ENCODE data around the gene UNG. TPM values are rescaled to one million over a fixed set of nuclear protein-coding genes. Genes with fewer than 3 reads are reported as not detected.
A peak's percentile ranks its signal among the peaks of the same experiment; 100 is the strongest.

UNG gene
- total and polyA plus RNA-seq, 5 donors from 2014 or later = 8.9 to 42.2 (median 33.0) TPM

- H3K4me3 Mint-ChIP-seq = peak overlapping the region in 3 of 4 donors; percentile 8 to 96 (median 62)
- no peak for ATAC-seq (ENCODE audit: low read depth in 2 of 2)
- no peaks in the 10 kb centered on the region for H3K9me3 Mint-ChIP-seq
These were observed 42.9 kb upstream of the UNG start for GRCh38 chr12:109054520-109054919.

DNA sequence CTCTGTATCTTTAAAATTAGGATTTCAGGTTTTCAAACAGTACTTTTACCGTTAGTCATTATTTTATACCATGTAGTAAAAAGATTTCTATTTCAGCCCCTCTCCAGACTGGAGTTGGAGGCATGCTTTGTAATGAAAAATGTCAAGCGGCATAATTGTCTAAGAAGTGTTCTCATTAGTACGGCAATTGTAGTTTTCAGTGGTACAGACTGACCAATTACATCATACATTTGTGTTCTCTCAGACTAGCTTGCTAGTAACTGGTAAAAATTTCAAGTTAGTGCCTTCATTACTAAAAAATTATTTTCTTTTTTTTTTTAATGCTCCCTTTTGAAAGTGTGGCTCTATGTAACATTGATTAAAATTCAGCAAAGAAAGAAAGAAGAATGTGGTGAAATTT is 40.5 kb upstream of the UNG start:
- ATAC-seq (ENCODE audit: low read depth in 2 of 2) (no peak), DNase-seq (no peak)
- peaks cover 9 to 22% (median 11%) of the 10 kb centered on the region in 4 donors for H3K4me1 Mint-ChIP-seq
- Histone ChIP-seq H3K4me3 (ENCODE audit: low read depth, low read length) (no peak overlapping the region), H3K9me3 (ENCODE audit: control insufficient read depth in 2 of 2, low read length in 2 of 2) (no peaks in the 10 kb centered on the region), H3K27me3 (ENCODE audit: control insufficient read depth, insufficient read depth, low read length) (no peaks in the 10 kb centered on the region), H3K27ac (ENCODE audit: insufficient read depth, low read length, poor library complexity, severe bottlenecking) (no peak overlapping the region), H3K4me1 (ENCODE audit: control insufficient read depth, insufficient read depth, low read length, poor library complexity, severe bottlenecking) (peaks cover 19% of the 10 kb centered on the region), H3K36me3 (ENCODE audit: control insufficient read depth, insufficient read depth, low read length) (peaks cover 4% of the 10 kb centered on the region)
- H3K9me3 Mint-ChIP-seq = no peaks in the 10 kb centered on the region
- peaks cover 25% of the 10 kb centered on the region for H3K36me3 Mint-ChIP-seq
- no peaks in the 10 kb centered on the region for H3K27me3 Mint-ChIP-seq
- H3K27ac Mint-ChIP-seq = no peak overlapping the region
- peak overlapping the region in 1 of 4 donors; percentile 9 for H3K4me3 Mint-ChIP-seq

More at GRCh38 chr12:109054520-109054919, 42.9 kb upstream of the UNG start:
- H3K27ac ChIP-seq (ENCODE audit: insufficient read depth, low read length, poor library complexity, severe bottlenecking) = peak overlapping the region; percentile 86
- H3K27me3 ChIP-seq (ENCODE audit: control insufficient read depth, insufficient read depth, low read length) = no peaks in the 10 kb centered on the region
- peak overlapping the region; percentile 97 for H3K4me3 ChIP-seq (ENCODE audit: low read depth, low read length)
- no peaks in the 10 kb centered on the region for H3K9me3 ChIP-seq (ENCODE audit: control insufficient read depth in 2 of 2, low read length in 2 of 2)
- no peak for DNase-seq
- Mint-ChIP-seq H3K27ac (peak overlapping the region in 1 of 3 donors; percentile 83), H3K27me3 (no peaks in the 10 kb centered on the region), H3K36me3 (peaks cover 18% of the 10 kb centered on the region), H3K4me1 (peaks cover 11 to 25% (median 13%) of the 10 kb centered on the region in 4 donors)
- H3K36me3 ChIP-seq (ENCODE audit: control insufficient read depth, insufficient read depth, low read length) = peaks cover 4% of the 10 kb centered on the region
- H3K4me1 ChIP-seq (ENCODE audit: control insufficient read depth, insufficient read depth, low read length, poor library complexity, severe bottlenecking) = peaks cover 20% of the 10 kb centered on the region

GRCh38 chr12:109057376-109057775 is 40.0 kb upstream of the UNG start:
- H3K4me3 ChIP-seq (ENCODE audit: low read depth, low read length) = no peak overlapping the region
- DNase-seq = no peak
- no peak overlapping the region for H3K27ac Mint-ChIP-seq
- H3K27me3 ChIP-seq (ENCODE audit: control insufficient read depth, insufficient read depth, low read length) = no peaks in the 10 kb centered on the region
- H3K27ac ChIP-seq (ENCODE audit: insufficient read depth, low read length, poor library complexity, severe bottlenecking) = no peak overlapping the region
- peaks cover 15% of the 10 kb centered on the region for H3K4me1 ChIP-seq (ENCODE audit: control insufficient read depth, insufficient read depth, low read length, poor library complexity, severe bottlenecking)
- no peak for ATAC-seq (ENCODE audit: low read depth in 2 of 2)
- H3K36me3 ChIP-seq (ENCODE audit: control insufficient read depth, insufficient read depth, low read length) = peaks cover 4% of the 10 kb centered on the region
- H3K27me3 Mint-ChIP-seq = no peaks in the 10 kb centered on the region
- no peaks in the 10 kb centered on the region for H3K9me3 Mint-ChIP-seq
- H3K4me1 Mint-ChIP-seq = peaks cover 5 to 18% (median 6%) of the 10 kb centered on the region in 4 donors
- H3K4me3 Mint-ChIP-seq = peak overlapping the region in 1 of 4 donors; percentile 9
- peaks cover 25% of the 10 kb centered on the region for H3K36me3 Mint-ChIP-seq
- no peaks in the 10 kb centered on the region for H3K9me3 ChIP-seq (ENCODE audit: control insufficient read depth in 2 of 2, low read length in 2 of 2)

- DNase-seq (no peak), ATAC-seq (ENCODE audit: low read depth in 2 of 2) (no peak)
- H3K27me3 ChIP-seq (ENCODE audit: control insufficient read depth, insufficient read depth, low read length) = no peaks in the 10 kb centered on the region
- H3K9me3 ChIP-seq (ENCODE audit: control insufficient read depth in 2 of 2, low read length in 2 of 2) = no peaks in the 10 kb centered on the region
- H3K4me1 ChIP-seq (ENCODE audit: control insufficient read depth, insufficient read depth, low read length, poor library complexity, severe bottlenecking) = peaks cover 10% of the 10 kb centered on the region
- Mint-ChIP-seq H3K4me3 (no peak overlapping the region), H3K27me3 (no peaks in the 10 kb centered on the region), H3K36me3 (peaks cover 31% of the 10 kb centered on the region), H3K4me1 (peaks cover 3 to 12% (median 4%) of the 10 kb centered on the region in 4 donors), H3K9me3 (no peaks in the 10 kb centered on the region), H3K27ac (no peak overlapping the region)
- no peak overlapping the region for H3K4me3 ChIP-seq (ENCODE audit: low read depth, low read length)
- H3K36me3 ChIP-seq (ENCODE audit: control insufficient read depth, insufficient read depth, low read length) = peaks cover 4% of the 10 kb centered on the region
- no peak overlapping the region for H3K27ac ChIP-seq (ENCODE audit: insufficient read depth, low read length, poor library complexity, severe bottlenecking)
These were observed 38.6 kb upstream of the UNG start for GRCh38 chr12:109058773-109059172.

GRCh38 chr12:109064143-109064542 is 33.3 kb upstream of the UNG start:
- H3K27me3 ChIP-seq (ENCODE audit: control insufficient read depth, insufficient read depth, low read length) = no peaks in the 10 kb centered on the region
- ATAC-seq (ENCODE audit: low read depth in 2 of 2) = no peak
- H3K4me1 ChIP-seq (ENCODE audit: control insufficient read depth, insufficient read depth, low read length, poor library complexity, severe bottlenecking) = no peaks in the 10 kb centered on the region
- H3K36me3 ChIP-seq (ENCODE audit: control insufficient read depth, insufficient read depth, low read length) = peaks cover 12% of the 10 kb centered on the region
- H3K4me3 Mint-ChIP-seq = no peak overlapping the region
- H3K4me1 Mint-ChIP-seq = peaks cover 0 to 3% (median 0%) of the 10 kb centered on the region in 4 donors
- no peak overlapping the region for H3K27ac Mint-ChIP-seq
- no peaks in the 10 kb centered on the region for H3K9me3 Mint-ChIP-seq
- no peaks in the 10 kb centered on the region for H3K9me3 ChIP-seq (ENCODE audit: control insufficient read depth in 2 of 2, low read length in 2 of 2)
- no peak overlapping the region for H3K4me3 ChIP-seq (ENCODE audit: low read depth, low read length)
- peaks cover 33% of the 10 kb centered on the region for H3K36me3 Mint-ChIP-seq
- no peaks in the 10 kb centered on the region for H3K27me3 Mint-ChIP-seq
- no peak for DNase-seq
- H3K27ac ChIP-seq (ENCODE audit: insufficient read depth, low read length, poor library complexity, severe bottlenecking) = no peak overlapping the region

GRCh38 chr12:109065154-109065852 is 32.1 kb upstream of the UNG start:
- no peaks in the 10 kb centered on the region for H3K9me3 Mint-ChIP-seq
- H3K27ac Mint-ChIP-seq = no peak overlapping the region
- Histone ChIP-seq H3K4me3 (ENCODE audit: low read depth, low read length) (no peak overlapping the region), H3K27ac (ENCODE audit: insufficient read depth, low read length, poor library complexity, severe bottlenecking) (no peak overlapping the region), H3K36me3 (ENCODE audit: control insufficient read depth, insufficient read depth, low read length) (peaks cover 14% of the 10 kb centered on the region), H3K9me3 (ENCODE audit: control insufficient read depth in 2 of 2, low read length in 2 of 2) (no peaks in the 10 kb centered on the region), H3K4me1 (ENCODE audit: control insufficient read depth, insufficient read depth, low read length, poor library complexity, severe bottlenecking) (no peaks in the 10 kb centered on the region), H3K27me3 (ENCODE audit: control insufficient read depth, insufficient read depth, low read length) (no peaks in the 10 kb centered on the region)
- H3K4me3 Mint-ChIP-seq = peak overlapping the region in 1 of 4 donors; percentile 48
- H3K36me3 Mint-ChIP-seq = peaks cover 38% of the 10 kb centered on the region
- no peaks in the 10 kb centered on the region for H3K27me3 Mint-ChIP-seq
- H3K4me1 Mint-ChIP-seq = peaks cover 0 to 3% (median 1%) of the 10 kb centered on the region in 4 donors
- DNase-seq = no peak
- no peak for ATAC-seq (ENCODE audit: low read depth in 2 of 2)

DNA sequence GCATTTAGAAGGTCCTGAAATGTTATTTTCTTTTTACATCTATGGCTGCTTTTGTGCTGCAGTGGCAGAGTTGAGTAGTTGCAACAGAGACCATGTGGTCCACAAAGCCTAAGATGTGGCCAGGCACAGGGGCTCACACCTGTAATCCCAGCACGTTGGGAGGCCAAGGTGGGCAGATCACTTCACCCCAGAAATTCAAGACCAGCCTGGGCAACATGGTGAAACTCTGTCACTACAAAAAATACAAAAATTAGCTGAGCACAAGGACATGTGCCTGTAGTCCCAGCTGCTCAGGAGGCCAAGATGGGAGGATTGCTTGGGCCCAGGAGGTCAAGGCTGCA is 31.6 kb upstream of the UNG start:
- no peaks in the 10 kb centered on the region for H3K27me3 ChIP-seq (ENCODE audit: control insufficient read depth, insufficient read depth, low read length)
- H3K9me3 ChIP-seq (ENCODE audit: control insufficient read depth in 2 of 2, low read length in 2 of 2) = no peaks in the 10 kb centered on the region
- no peaks in the 10 kb centered on the region for H3K4me1 ChIP-seq (ENCODE audit: control insufficient read depth, insufficient read depth, low read length, poor library complexity, severe bottlenecking)
- DNase-seq = no peak
- Mint-ChIP-seq H3K9me3 (no peaks in the 10 kb centered on the region), H3K27ac (no peak overlapping the region), H3K4me1 (peaks cover 0 to 3% (median 1%) of the 10 kb centered on the region in 4 donors), H3K36me3 (peaks cover 42% of the 10 kb centered on the region), H3K4me3 (no peak overlapping the region), H3K27me3 (no peaks in the 10 kb centered on the region)
- no peak overlapping the region for H3K4me3 ChIP-seq (ENCODE audit: low read depth, low read length)
- ATAC-seq (ENCODE audit: low read depth in 2 of 2) = no peak
- H3K27ac ChIP-seq (ENCODE audit: insufficient read depth, low read length, poor library complexity, severe bottlenecking) = no peak overlapping the region
- H3K36me3 ChIP-seq (ENCODE audit: control insufficient read depth, insufficient read depth, low read length) = peaks cover 17% of the 10 kb centered on the region
